Measurements from ENCODE around the gene MAPK11. TPM values are rescaled to one million over a fixed set of nuclear protein-coding genes. Genes with fewer than 3 reads are reported as not detected.
A peak's percentile ranks its signal among the peaks of the same experiment; 100 is the strongest.

Gene MAPK11
- total RNA-seq, 1 donor from 2014 or later = 11.3 TPM

DNA sequence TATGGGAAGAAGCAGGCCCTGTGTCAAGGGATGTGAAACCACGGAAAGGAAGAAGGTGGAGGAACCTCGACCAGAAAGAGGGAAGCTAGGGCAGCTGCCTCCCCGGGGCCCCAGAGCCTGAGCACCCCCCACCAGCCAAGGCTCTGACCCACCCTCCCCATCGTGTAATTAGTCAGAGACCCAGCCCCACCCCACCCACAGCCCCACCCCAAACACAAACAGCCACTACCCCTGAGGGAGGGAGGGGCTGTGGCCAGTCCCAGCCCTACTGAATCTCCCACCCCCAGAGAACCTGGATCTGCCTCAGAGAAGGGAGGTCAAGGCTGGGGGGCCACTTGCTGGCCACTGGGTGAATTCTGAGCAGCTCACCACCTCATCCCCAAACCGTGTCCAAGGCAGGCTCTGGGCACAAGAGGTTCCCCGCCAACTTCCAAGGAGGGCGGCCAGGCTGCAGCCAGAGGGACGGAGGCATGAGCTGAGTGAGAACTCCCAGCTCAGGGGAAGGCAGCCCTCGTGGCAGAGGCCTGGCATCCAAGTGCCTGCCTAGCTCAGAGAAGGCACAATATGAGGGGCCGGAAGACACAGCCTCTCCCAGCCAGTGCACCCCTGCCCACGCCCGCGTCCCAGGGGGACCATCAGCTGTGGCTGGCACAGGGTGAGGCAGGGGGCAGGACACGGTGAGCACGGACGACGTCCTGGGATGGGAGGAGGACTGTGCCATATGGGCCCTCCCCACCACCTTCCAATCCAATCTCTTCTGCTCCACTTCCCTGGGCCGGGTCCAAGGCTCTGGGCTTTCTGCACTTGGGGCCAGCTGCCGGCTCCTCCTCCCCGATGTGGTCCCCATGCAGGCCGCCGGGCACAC lies 34.6 kb upstream of the MAPK11 start:
- Mint-ChIP-seq H3K4me1 (peaks cover 63% of the 10 kb centered on the region), H3K36me3 (ENCODE audit: low read depth) (no peaks in the 10 kb centered on the region), H3K27me3 (peaks cover 2% of the 10 kb centered on the region), H3K9me3 (no peaks in the 10 kb centered on the region), H3K4me3 (peak overlapping the region; percentile 59), H3K27ac (peak overlapping the region; percentile 63)
- POLR2A ChIA-PET = interaction anchor here (0.8 to 4.9 kb wide), 8 partner anchors 10 to 261 kb away, joined by 3 to 74 read pairs (median 9); partner anchors contain the start of genes DENND6B and HDAC10
- ATAC-seq (ENCODE audit: low read depth) = peak; percentile 18
- TF ChIP-seq, protein P1, sequence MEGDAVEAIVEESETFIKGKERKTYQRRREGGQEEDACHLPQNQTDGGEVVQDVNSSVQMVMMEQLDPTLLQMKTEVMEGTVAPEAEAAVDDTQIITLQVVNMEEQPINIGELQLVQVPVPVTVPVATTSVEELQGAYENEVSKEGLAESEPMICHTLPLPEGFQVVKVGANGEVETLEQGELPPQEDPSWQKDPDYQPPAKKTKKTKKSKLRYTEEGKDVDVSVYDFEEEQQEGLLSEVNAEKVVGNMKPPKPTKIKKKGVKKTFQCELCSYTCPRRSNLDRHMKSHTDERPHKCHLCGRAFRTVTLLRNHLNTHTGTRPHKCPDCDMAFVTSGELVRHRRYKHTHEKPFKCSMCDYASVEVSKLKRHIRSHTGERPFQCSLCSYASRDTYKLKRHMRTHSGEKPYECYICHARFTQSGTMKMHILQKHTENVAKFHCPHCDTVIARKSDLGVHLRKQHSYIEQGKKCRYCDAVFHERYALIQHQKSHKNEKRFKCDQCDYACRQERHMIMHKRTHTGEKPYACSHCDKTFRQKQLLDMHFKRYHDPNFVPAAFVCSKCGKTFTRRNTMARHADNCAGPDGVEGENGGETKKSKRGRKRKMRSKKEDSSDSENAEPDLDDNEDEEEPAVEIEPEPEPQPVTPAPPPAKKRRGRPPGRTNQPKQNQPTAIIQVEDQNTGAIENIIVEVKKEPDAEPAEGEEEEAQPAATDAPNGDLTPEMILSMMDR (IDR thresholded peaks at IDR 0.05) = no peak
- no peak for DNase-seq
- CTCF ChIA-PET = interaction anchor here (0.7 to 2.5 kb wide), 4 partner anchors 14 to 54 kb away, joined by 3 to 8 read pairs (median 4); partner anchors contain the start of gene HDAC10
- intact Hi-C loops (cut with micrococcal nuclease) = loop anchor here (1.0 kb wide), 3 partner anchors 10 to 14 kb away; no protein-coding TSS in a partner anchor

DNA sequence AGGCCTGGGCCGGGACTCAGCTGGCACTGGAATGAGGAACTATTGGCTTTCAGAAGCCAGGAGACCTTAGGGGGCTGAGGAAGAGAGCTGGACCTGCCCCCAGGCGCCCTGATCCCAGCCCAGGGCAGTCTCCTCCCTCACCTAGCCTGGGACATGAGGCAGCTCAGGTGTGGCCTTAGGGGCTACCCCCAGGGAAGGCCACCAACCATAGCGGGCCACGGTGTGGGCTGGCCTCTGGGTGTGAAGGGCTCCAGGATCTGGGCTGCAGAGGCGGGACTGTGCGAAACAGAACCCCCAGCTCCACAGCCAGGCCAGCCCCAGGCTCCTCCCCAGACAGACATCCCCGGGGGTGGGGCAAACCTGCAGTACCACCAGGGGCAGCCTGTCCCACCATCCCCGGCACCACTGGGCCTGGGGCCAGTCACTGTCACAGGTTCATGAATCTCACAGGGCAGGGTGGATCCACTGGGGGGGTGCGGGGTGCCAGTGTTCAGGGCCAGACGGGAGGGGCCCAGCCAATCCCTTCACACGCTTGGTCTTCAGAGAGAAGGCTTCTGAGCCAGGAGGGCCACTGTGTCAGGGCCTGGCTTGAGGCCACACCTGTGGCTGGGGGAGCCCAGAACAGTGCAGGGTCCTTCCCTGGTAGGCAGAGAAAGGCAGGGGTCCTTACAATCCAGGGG lies 33.8 kb upstream of the MAPK11 start:
- CTCF ChIA-PET = interaction anchor here (1.1 to 2.5 kb wide), 3 partner anchors 14 to 53 kb away, joined by 4 to 8 read pairs (median 4); partner anchors contain the start of gene HDAC10
- peaks cover 2% of the 10 kb centered on the region for H3K27me3 Mint-ChIP-seq
- peak overlapping the region; percentile 59 for H3K4me3 Mint-ChIP-seq
- H3K4me1 Mint-ChIP-seq = peaks cover 64% of the 10 kb centered on the region
- POLR2A ChIA-PET = interaction anchor here (1.1 to 4.9 kb wide), 6 partner anchors 10 to 166 kb away, joined by 3 to 74 read pairs (median 9); partner anchors contain the start of genes DENND6B and HDAC10
- DNase-seq (no peak), ATAC-seq (ENCODE audit: low read depth) (peak; percentile 19)
- peak overlapping the region; percentile 63 for H3K27ac Mint-ChIP-seq
- no peaks in the 10 kb centered on the region for H3K36me3 Mint-ChIP-seq (ENCODE audit: low read depth)
- H3K9me3 Mint-ChIP-seq = no peaks in the 10 kb centered on the region
- TF ChIP-seq, protein P1 (IDR thresholded peaks at IDR 0.05) = no peak
- intact Hi-C loops (cut with micrococcal nuclease) = loop anchor here (1.0 to 2.0 kb wide), 3 partner anchors 10 to 23 kb away; partner anchors contain the start of gene DENND6B

DNA sequence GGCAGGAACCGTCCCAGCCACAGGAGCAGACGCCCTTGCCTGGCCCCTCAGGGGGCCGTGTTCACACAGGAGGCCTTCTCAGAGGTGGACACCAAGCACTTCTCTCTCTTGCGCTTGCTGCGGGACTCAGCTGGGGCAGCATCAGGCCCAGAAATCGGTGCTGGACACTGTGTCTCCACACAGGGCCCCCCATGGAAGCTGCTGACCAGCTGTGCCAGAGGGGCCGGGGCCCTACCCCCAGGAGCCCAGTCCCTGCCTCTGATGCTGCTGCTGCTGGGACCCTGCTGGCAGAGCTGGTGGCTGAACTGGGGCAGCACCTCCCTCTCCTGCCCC lies 33.3 kb upstream of the MAPK11 start:
- Mint-ChIP-seq H3K27me3 (peaks cover 2% of the 10 kb centered on the region), H3K27ac (no peak overlapping the region), H3K4me1 (peaks cover 62% of the 10 kb centered on the region), H3K36me3 (ENCODE audit: low read depth) (no peaks in the 10 kb centered on the region), H3K9me3 (no peaks in the 10 kb centered on the region), H3K4me3 (no peak overlapping the region)
- TF ChIP-seq, protein P1 (IDR thresholded peaks at IDR 0.05) = no peak
- ChIA-PET CTCF (interaction anchor here (1.1 to 2.5 kb wide), 3 partner anchors 13 to 53 kb away, joined by 4 to 8 read pairs (median 4); partner anchors contain the start of gene HDAC10), POLR2A (interaction anchor here (1.6 to 4.9 kb wide), 4 partner anchors 10 to 53 kb away, joined by 4 to 74 read pairs (median 16); partner anchors contain the start of genes DENND6B and HDAC10)
- intact Hi-C loops (cut with micrococcal nuclease) = loop anchor here (2.0 kb wide), 1 partner anchor 23 kb away; the partner anchor contains the start of gene DENND6B
- DNase-seq = no peak
- ATAC-seq (ENCODE audit: low read depth) = no peak

DNA sequence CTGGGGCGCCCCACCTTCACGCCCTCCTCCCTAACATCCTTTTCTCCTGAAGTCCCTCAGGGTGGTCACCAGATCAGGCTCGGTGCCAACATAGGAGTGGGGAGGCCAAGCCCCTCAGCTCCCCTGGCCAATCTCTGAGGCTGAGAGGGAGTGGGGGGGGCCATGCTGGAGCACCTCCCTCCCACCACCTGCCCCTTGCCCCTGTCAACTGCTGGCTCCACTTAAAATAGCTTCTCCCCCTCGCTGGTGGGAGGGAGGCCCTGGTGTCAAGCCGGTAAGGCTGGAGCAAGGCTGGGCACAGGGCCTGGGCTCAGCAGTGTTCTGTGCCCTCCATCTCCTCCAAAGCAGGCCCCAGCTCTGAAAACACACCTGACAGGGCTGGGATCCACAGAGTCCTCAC lies 32.4 kb upstream of the MAPK11 start:
- H3K27ac Mint-ChIP-seq = peak overlapping the region; percentile 35
- intact Hi-C loops (cut with micrococcal nuclease) = loop anchor here (2.0 kb wide), 1 partner anchor 24 kb away; the partner anchor contains the start of gene DENND6B
- H3K36me3 Mint-ChIP-seq (ENCODE audit: low read depth) = no peaks in the 10 kb centered on the region
- H3K4me3 Mint-ChIP-seq = no peak overlapping the region
- no peak for DNase-seq
- no peak for ATAC-seq (ENCODE audit: low read depth)
- TF ChIP-seq, protein P1 (IDR thresholded peaks at IDR 0.05) = no peak
- CTCF ChIA-PET = interaction anchor here (0.7 to 1.5 kb wide), 2 partner anchors 26 to 39 kb away, joined by 3 to 8 read pairs; no protein-coding TSS in a partner anchor
- POLR2A ChIA-PET = interaction anchor here (0.6 to 3.0 kb wide), 4 partner anchors 9 to 30 kb away, joined by 3 to 15 read pairs (median 8); no protein-coding TSS in a partner anchor
- no peaks in the 10 kb centered on the region for H3K9me3 Mint-ChIP-seq
- H3K4me1 Mint-ChIP-seq = peaks cover 60% of the 10 kb centered on the region
- peaks cover 2% of the 10 kb centered on the region for H3K27me3 Mint-ChIP-seq

Data from activated B cell treated with CpG ODN at 0.5 μM for 24 hours (primary cell).